Measurements from ENCODE around the gene TRIP4.

DNA sequence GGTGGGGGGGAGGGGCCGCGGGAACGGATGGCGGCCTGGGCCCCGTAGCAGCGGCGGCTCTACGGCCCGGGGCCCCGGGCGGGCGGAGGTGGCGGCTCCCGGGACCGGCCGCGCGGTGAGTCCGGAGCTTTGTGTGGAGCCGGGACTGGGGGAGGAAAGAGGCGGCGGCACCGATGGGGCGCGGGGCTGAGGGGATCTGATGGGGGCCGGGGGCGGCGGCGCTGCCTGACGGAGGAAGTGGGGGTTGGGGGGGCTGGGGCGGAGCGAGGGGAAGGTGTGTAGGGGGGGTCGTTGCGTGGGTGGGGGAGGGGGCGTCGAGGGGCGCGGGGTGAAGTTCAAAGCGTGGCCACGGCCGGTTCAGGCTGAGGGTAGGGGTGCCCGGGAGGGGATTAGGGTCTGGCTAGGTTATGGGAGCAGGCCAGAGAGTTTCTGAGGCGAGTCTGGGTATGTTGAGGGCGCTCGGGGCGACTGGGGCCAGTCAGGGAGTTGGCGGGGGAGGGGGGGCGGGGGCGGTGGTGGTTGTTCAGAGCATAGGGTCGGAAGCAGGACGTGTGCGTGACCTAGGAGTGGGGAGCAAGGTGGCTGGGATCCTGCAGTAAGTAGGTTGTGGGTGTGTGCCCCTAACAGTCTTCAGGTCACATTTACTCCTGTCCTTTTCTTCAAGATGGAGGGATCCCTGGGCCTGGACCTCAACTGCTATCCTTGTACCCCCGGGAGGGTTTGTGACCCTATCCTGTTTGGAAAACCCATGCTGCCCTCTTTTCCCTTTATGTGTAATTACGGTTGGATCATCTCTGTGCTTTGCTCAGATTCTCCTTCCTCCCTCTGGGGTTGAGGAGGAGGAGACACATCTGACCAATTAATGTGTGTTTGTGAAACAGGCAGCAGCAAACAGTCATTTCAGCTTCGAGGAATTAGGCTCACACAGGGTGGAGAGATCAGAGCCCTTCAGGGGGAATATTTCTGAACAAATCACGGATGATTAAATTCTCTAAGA, 73.4 kb downstream of the TRIP4 start:
- TF ChIP-seq, protein P1, sequence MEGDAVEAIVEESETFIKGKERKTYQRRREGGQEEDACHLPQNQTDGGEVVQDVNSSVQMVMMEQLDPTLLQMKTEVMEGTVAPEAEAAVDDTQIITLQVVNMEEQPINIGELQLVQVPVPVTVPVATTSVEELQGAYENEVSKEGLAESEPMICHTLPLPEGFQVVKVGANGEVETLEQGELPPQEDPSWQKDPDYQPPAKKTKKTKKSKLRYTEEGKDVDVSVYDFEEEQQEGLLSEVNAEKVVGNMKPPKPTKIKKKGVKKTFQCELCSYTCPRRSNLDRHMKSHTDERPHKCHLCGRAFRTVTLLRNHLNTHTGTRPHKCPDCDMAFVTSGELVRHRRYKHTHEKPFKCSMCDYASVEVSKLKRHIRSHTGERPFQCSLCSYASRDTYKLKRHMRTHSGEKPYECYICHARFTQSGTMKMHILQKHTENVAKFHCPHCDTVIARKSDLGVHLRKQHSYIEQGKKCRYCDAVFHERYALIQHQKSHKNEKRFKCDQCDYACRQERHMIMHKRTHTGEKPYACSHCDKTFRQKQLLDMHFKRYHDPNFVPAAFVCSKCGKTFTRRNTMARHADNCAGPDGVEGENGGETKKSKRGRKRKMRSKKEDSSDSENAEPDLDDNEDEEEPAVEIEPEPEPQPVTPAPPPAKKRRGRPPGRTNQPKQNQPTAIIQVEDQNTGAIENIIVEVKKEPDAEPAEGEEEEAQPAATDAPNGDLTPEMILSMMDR (conservative IDR thresholded peaks at IDR 0.05; ENCODE audit: low read depth, low read length), result no peak
- no peak for TF ChIP-seq EZH2phosphoT487 (IDR thresholded peaks at IDR 0.05; ENCODE audit: borderline replicate concordance, low read length)
